ENCODE data around the gene ECT2. TPM values are rescaled to one million over a fixed set of nuclear protein-coding genes. Genes with fewer than 3 reads are reported as not detected.

Gene ECT2
- total and polyA plus RNA-seq, 7 donors: 1.9 to 6.9 (median 2.2) TPM

- WGBS, 3 donors: 15 to 31% (median 18%) methylated on average over 1 of the region's 1 CpG
- ATAC-seq: no peak
- H3K36me3 ChIP-seq (ENCODE audit: insufficient read depth in 1 of 2, low read depth in 1 of 2): no peaks in the 10 kb centered on the region
- H3K4me1 ChIP-seq: no peaks in the 10 kb centered on the region
- no peak for DNase-seq
- no peaks in the 10 kb centered on the region for H3K27me3 ChIP-seq (ENCODE audit: insufficient read depth in 3 of 3, low read length in 2 of 3)
- TF ChIP-seq CTCF (IDR thresholded peaks at IDR 0.05): no peak
- H3K4me3 ChIP-seq: no peak overlapping the region
- H3K27ac ChIP-seq: no peak overlapping the region
- H3K9me3 ChIP-seq: no peaks in the 10 kb centered on the region
- intact Hi-C loops (cut with DNase I): no loop called here
Measured at GRCh38 chr3:172704001-172704400, 46.5 kb upstream of the ECT2 start.

GRCh38 chr3:172705170-172705569 is 45.4 kb upstream of the ECT2 start:
- peaks cover 6% of the 10 kb centered on the region for H3K4me1 ChIP-seq
- no peaks in the 10 kb centered on the region for H3K9me3 ChIP-seq
- no peak for TF ChIP-seq CTCF (IDR thresholded peaks at IDR 0.05)
- H3K27me3 ChIP-seq (ENCODE audit: insufficient read depth in 3 of 3, low read length in 2 of 3): no peaks in the 10 kb centered on the region
- no peak overlapping the region for H3K4me3 ChIP-seq
- H3K36me3 ChIP-seq (ENCODE audit: insufficient read depth in 1 of 2, low read depth in 1 of 2): no peaks in the 10 kb centered on the region
- ATAC-seq: no peak
- WGBS, 3 donors: 84 to 93% (median 86%) methylated on average over 4 of the region's 4 CpGs
- no peak for DNase-seq
- H3K27ac ChIP-seq: no peak overlapping the region
- intact Hi-C loops (cut with DNase I): no loop called here

GRCh38 chr3:172707030-172707429 is 43.5 kb upstream of the ECT2 start:
- no peak overlapping the region for H3K4me3 ChIP-seq
- ATAC-seq (no peak), DNase-seq (no peak)
- 82 to 90% (median 85%) methylated on average over 2 of the region's 2 CpGs for WGBS, 3 donors
- no peaks in the 10 kb centered on the region for H3K27me3 ChIP-seq (ENCODE audit: insufficient read depth in 3 of 3, low read length in 2 of 3)
- no peak for TF ChIP-seq CTCF (IDR thresholded peaks at IDR 0.05)
- H3K4me1 ChIP-seq: peaks cover 6% of the 10 kb centered on the region
- H3K9me3 ChIP-seq: no peaks in the 10 kb centered on the region
- intact Hi-C loops (cut with DNase I): no loop called here
- no peak overlapping the region for H3K27ac ChIP-seq
- no peaks in the 10 kb centered on the region for H3K36me3 ChIP-seq (ENCODE audit: insufficient read depth in 1 of 2, low read depth in 1 of 2)

GRCh38 chr3:172707967-172708366 is 42.6 kb upstream of the ECT2 start:
- no peak for TF ChIP-seq CTCF (IDR thresholded peaks at IDR 0.05)
- no peak for DNase-seq
- intact Hi-C loops (cut with DNase I): no loop called here
- WGBS, 3 donors: 27 to 56% (median 50%) methylated on average over 1 of the region's 1 CpG
- no peak for ATAC-seq
- no peaks in the 10 kb centered on the region for H3K9me3 ChIP-seq
- H3K27me3 ChIP-seq (ENCODE audit: insufficient read depth in 3 of 3, low read length in 2 of 3): no peaks in the 10 kb centered on the region
- H3K36me3 ChIP-seq (ENCODE audit: insufficient read depth in 1 of 2, low read depth in 1 of 2): no peaks in the 10 kb centered on the region
- peaks cover 6% of the 10 kb centered on the region for H3K4me1 ChIP-seq
- H3K27ac ChIP-seq: no peak overlapping the region
- no peak overlapping the region for H3K4me3 ChIP-seq
